HG03439 (cell line): Measurements from ENCODE around the gene OR2A1.
"Not testable (repeated sequence)": the region's sequence is repeated elsewhere in the genome, so short reads cannot be mapped to it uniquely, and the experiment has no call there.

Source experiments
- ATAC-seq: cut with Tn5 transposase; IDR thresholded peaks from one replicate; pipeline ENCODE4 v1.9.1; 2021; ENCODE audit warnings: mild to moderate bottlenecking, moderate library complexity; ENCODE audit not compliant: unreplicated experiment

The OR2A1 gene

GRCh38 chr7:144323359-144323758 lies 11.1 kb downstream of the OR2A1 start:
- not testable (repeated sequence) for ATAC-seq

GRCh38 chr7:144325868-144326267 lies 13.6 kb downstream of the OR2A1 start:
- not testable (repeated sequence) for ATAC-seq

- ATAC-seq: not testable (repeated sequence)
These were observed 17.8 kb downstream of the OR2A1 start for GRCh38 chr7:144330044-144330443.

- not testable (repeated sequence) for ATAC-seq
These were observed 19.2 kb downstream of the OR2A1 start for GRCh38 chr7:144331221-144331995.

- ATAC-seq: not testable (repeated sequence)
These were observed 19.7 kb downstream of the OR2A1 start for GRCh38 chr7:144331996-144332288.

GRCh38 chr7:144348625-144349024 lies 36.4 kb downstream of the OR2A1 start:
- ATAC-seq: not testable (repeated sequence)

- ATAC-seq: not testable (repeated sequence)
These were observed 39.4 kb downstream of the OR2A1 start for GRCh38 chr7:144351667-144352066.

- peak; percentile 73 for ATAC-seq
These were observed 43.1 kb downstream of the OR2A1 start, which contains the start of gene ARHGEF5 for GRCh38 chr7:144355176-144355822. ARHGEF5 (plus strand) TSS chr7:144355402; CDS start chr7:144362670, 7,268 bp downstream.

- not testable (repeated sequence) for ATAC-seq
These were observed 44.0 kb downstream of the OR2A1 start for GRCh38 chr7:144356185-144356584.

- ATAC-seq: not testable (repeated sequence)
These were observed 44.6 kb downstream of the OR2A1 start for GRCh38 chr7:144356860-144357259.

- not testable (repeated sequence) for ATAC-seq
These were observed 49.8 kb downstream of the OR2A1 start for GRCh38 chr7:144362061-144362460.

- not testable (repeated sequence) for ATAC-seq
These were observed 53.3 kb downstream of the OR2A1 start for GRCh38 chr7:144365523-144365922.

- ATAC-seq: not testable (repeated sequence)
These were observed 55.0 kb downstream of the OR2A1 start for GRCh38 chr7:144367250-144367649.

GRCh38 chr7:144369221-144369620 lies 57.0 kb downstream of the OR2A1 start:
- ATAC-seq: not testable (repeated sequence)
